WTC11 (cell line): ENCODE measurements around the gene MFSD1. TPM values are rescaled to one million over a fixed set of nuclear protein-coding genes. Genes with fewer than 3 reads are reported as not detected.

Experiments used
- ATAC-seq: fragments of 200-7000 bp; cut with Tn5 transposase; 2 replicates; pipeline ENCODE4 v1.10.0; 2021; ENCODE audit warnings: mild to moderate bottlenecking, moderate library complexity
- CTCF ChIA-PET: fragments of 300-600 bp; sonication (Branson Sonifier 250); formaldehyde crosslinking; loops from one replicate; lab custom pipeline; 2021; ENCODE audit warnings: antibody characterized with exemption; lab: Charles Lee
- POLR2A ChIA-PET: fragments of 350-600 bp; sonication (Branson Sonifier 250); formaldehyde crosslinking; loops from one replicate; lab custom pipeline; 2021; ENCODE audit warnings: antibody characterized with exemption; lab: Charles Lee
- DNase-seq: peaks from one replicate; pipeline ENCODE4 v3.0.0; 2021; ENCODE audit warnings: low spot score
- H3K27ac Mint-ChIP-seq: 2 replicates; pipeline ENCODE4 v1.8.0; 2021; ENCODE audit warnings: mixed read lengths
- H3K27me3 Mint-ChIP-seq: 2 replicates; pipeline ENCODE4 v1.8.0; 2021; ENCODE audit warnings: low read depth, mild to moderate bottlenecking, moderate library complexity, mixed read lengths
- H3K36me3 Mint-ChIP-seq: 2 replicates; pipeline ENCODE4 v1.8.0; 2021; ENCODE audit warnings: mixed read lengths
- H3K4me1 Mint-ChIP-seq: 2 replicates; pipeline ENCODE4 v1.8.0; 2022; ENCODE audit warnings: mixed read lengths
- H3K4me3 Mint-ChIP-seq: 2 replicates; pipeline ENCODE4 v1.8.0; 2021; ENCODE audit warnings: mild to moderate bottlenecking, moderate library complexity, mixed read lengths
- H3K9me3 Mint-ChIP-seq: 2 replicates; pipeline ENCODE4 v1.8.0; 2021; ENCODE audit warnings: mixed read lengths
- ATF6 ChIP-seq: sonication (generic); formaldehyde crosslinking; IDR thresholded peaks from 2 replicates; pipeline ENCODE4 v1.8.1; 2023; ENCODE audit warnings: mild to moderate bottlenecking, missing genetic modification reagents
- CDX4 ChIP-seq: fragments of 250-450 bp; sonication (Bioruptor Pico); IDR thresholded peaks from 2 replicates; pipeline ENCODE4 v1.9.0; 2021; ENCODE audit warnings: moderate library complexity, mild to moderate bottlenecking, inconsistent platforms, borderline replicate concordance
- ERG ChIP-seq: fragments of 250-450 bp; sonication (Bioruptor Pico); IDR thresholded peaks from 2 replicates; pipeline ENCODE4 v1.8.0; 2021; ENCODE audit warnings: mild to moderate bottlenecking
- FOXJ3 ChIP-seq: sonication (generic); formaldehyde crosslinking; IDR thresholded peaks from 2 replicates; pipeline ENCODE4 v1.9.0; 2021; ENCODE audit warnings: missing genetic modification reagents, mild to moderate bottlenecking, borderline replicate concordance
- GTF2I ChIP-seq: fragments of 250-450 bp; sonication (Bioruptor Pico); conservative IDR thresholded peaks from 2 replicates; pipeline ENCODE4 v1.4.0; 2021; ENCODE audit warnings: mild to moderate bottlenecking
- JAZF1 ChIP-seq: fragments of 250-450 bp; sonication (Bioruptor Pico); IDR thresholded peaks from 2 replicates; pipeline ENCODE4 v1.9.0; 2021; ENCODE audit warnings: moderate library complexity, mild to moderate bottlenecking, inconsistent platforms
- NFYB ChIP-seq: sonication (generic); formaldehyde crosslinking; conservative IDR thresholded peaks from 2 replicates; pipeline ENCODE4 v1.8.0; 2022; ENCODE audit warnings: low read depth, missing genetic modification reagents
- NR1H2 ChIP-seq: sonication (generic); formaldehyde crosslinking; IDR thresholded peaks from 2 replicates; pipeline ENCODE4 v1.9.0; 2021; ENCODE audit warnings: mild to moderate bottlenecking, moderate library complexity, missing genetic modification reagents
- STAT6 ChIP-seq: sonication (generic); formaldehyde crosslinking; conservative IDR thresholded peaks from 2 replicates; pipeline ENCODE4 v1.8.1; 2023; ENCODE audit warnings: mild to moderate bottlenecking, low read depth, missing genetic modification reagents, moderate library complexity
- TEAD1 ChIP-seq: sonication (generic); formaldehyde crosslinking; IDR thresholded peaks from 2 replicates; pipeline ENCODE4 v1.8.0; 2022; ENCODE audit warnings: mild to moderate bottlenecking, missing genetic modification reagents
- TP53 ChIP-seq: sonication (generic); formaldehyde crosslinking; IDR thresholded peaks from 2 replicates; pipeline ENCODE4 v1.8.1; 2023; ENCODE audit warnings: mild to moderate bottlenecking, missing genetic modification reagents
- ZNF263 ChIP-seq: sonication (generic); formaldehyde crosslinking; IDR thresholded peaks from 2 replicates; pipeline ENCODE4 v1.8.1; 2022; ENCODE audit warnings: low read depth, mild to moderate bottlenecking, moderate library complexity, missing genetic modification reagents
- ZNF416 ChIP-seq: fragments of 250-450 bp; sonication (Bioruptor Pico); IDR thresholded peaks from 2 replicates; pipeline ENCODE4 v1.9.0; 2021; ENCODE audit warnings: mild to moderate bottlenecking, inconsistent platforms
- ZNF425 ChIP-seq: fragments of 250-450 bp; sonication (Bioruptor Pico); conservative IDR thresholded peaks from 2 replicates; pipeline ENCODE4 v1.9.0; 2021; ENCODE audit warnings: mild to moderate bottlenecking
- ZNF512 ChIP-seq: sonication (generic); formaldehyde crosslinking; IDR thresholded peaks from 2 replicates; pipeline ENCODE4 v1.8.1; 2022; ENCODE audit warnings: missing genetic modification reagents, borderline replicate concordance
- ZNF671 ChIP-seq: fragments of 250-450 bp; sonication (Bioruptor Pico); IDR thresholded peaks from 2 replicates; pipeline ENCODE4 v1.8.0; 2021; ENCODE audit warnings: mild to moderate bottlenecking
- total RNA-seq: library from RNA; stranded (reverse); gene quantifications from 3 replicates; pipeline ENCODE4 v1.2.3, GENCODE V29; 2021

Gene MFSD1
- total RNA-seq, 1 experiment from 2014 or later: 8.2 TPM

GRCh38 chr3:158773166-158773565, 28.7 kb upstream of the MFSD1 start:
- POLR2A ChIA-PET: no interaction called here
- CTCF ChIA-PET: no interaction called here
- no peaks in the 10 kb centered on the region for H3K36me3 Mint-ChIP-seq
- ATAC-seq (no peak), DNase-seq (no peak)
- TF ChIP-seq FOXJ3 (CRISPR knock-in tag) (no peak), NFYB (CRISPR knock-in tag) (no peak), JAZF1 (CRISPR knock-in tag) (no peak), NR1H2 (CRISPR knock-in tag) (no peak), ZNF671 (CRISPR knock-in tag) (no peak), ZNF263 (CRISPR knock-in tag) (no peak), STAT6 (CRISPR knock-in tag) (no peak), GTF2I (CRISPR knock-in tag) (no peak), ZNF416 (CRISPR knock-in tag) (no peak), ZNF512 (CRISPR knock-in tag) (no peak), ZNF425 (no peak), TP53 (no peak), ERG (CRISPR knock-in tag) (no peak), ATF6 (no peak), CDX4 (CRISPR knock-in tag) (no peak), TEAD1 (CRISPR knock-in tag) (no peak)
- H3K27me3 Mint-ChIP-seq: no peaks in the 10 kb centered on the region; the same call in 1 of the 2 replicates
- H3K27ac Mint-ChIP-seq: no peak overlapping the region
- H3K4me1 Mint-ChIP-seq: peaks cover 18% of the 10 kb centered on the region
- H3K4me3 Mint-ChIP-seq: no peak overlapping the region
- 0 out of 2 replicates have a peak, but pooled peaks cover 3% of the 10 kb centered on the region for H3K9me3 Mint-ChIP-seq
